Globus pallidus (tissue), 1 donor: Measurements from ENCODE around the gene CNTROB.
"Not testable (repeated sequence)": the region's sequence is repeated elsewhere in the genome, so short reads cannot be mapped to it uniquely, and the experiment has no call there.

Source experiments
- DNase-seq: peaks from one replicate; pipeline ENCODE4 v3.0.0-alpha.2; 2015; ENCODE audit warnings: low spot score

The CNTROB gene

DNA sequence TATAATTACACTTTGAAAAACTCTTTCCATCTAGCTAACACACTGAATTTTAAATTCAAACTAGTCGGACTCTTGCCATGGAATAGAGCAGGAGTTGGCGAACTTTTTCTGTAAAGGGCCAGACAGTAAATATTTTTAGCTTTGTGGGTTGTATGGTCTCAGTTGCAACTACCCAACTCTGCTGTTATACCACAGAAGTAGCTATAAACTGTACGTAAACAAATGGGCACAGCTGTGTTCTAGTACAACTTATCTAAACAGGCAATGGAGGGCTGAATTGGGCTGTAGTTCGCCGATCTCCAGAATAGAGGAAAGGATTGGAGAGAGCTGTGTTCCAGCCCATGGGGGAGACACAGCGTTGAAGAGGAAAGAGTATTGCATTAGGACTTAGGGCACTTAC is 8.7 kb downstream of the CNTROB start:
- no peak for DNase-seq

DNA sequence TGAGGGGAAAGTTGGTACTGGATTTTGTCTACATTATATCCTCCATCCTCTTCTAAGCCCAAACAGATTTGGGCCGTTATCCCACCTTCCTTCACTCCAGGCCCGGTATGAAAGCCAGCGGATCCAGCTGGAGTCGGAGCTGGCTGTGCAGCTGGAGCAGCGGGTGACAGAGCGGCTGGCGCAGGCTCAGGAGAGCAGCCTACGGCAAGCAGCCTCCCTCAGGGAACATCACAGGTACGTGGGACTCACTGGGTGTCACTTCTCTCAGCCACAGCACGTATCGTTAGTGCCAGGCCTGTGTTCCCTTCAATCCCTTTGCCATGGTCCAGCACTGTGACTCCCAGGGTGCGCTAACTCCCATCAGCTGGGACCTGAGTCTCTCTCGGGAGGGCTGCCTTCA is 11.3 kb downstream of the CNTROB start:
- no peak for DNase-seq

DNA sequence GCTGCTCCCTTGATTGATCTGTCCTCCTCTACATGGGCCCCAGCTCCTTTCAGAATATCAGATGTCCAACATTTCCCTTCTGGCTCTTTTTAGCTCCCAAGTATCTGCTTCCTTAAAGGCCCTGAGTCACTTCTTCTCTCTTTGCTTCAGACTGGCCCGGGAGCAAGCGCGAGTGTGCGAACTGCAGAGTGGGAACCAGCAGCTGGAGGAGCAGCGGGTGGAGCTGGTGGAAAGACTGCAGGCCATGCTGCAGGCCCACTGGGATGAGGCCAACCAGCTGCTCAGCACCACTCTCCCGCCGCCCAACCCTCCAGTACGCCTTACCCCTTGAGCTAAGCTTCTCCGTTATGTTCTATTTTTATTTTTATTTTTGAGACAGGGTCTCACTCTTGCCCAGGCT is 12.3 kb downstream of the CNTROB start:
- DNase-seq = no peak

- DNase-seq = no peak
Measured at GRCh38 chr17:7945651-7946050, 13.6 kb downstream of the CNTROB start.

- no peak for DNase-seq
Measured at GRCh38 chr17:7946441-7946840, 14.4 kb downstream of the CNTROB start.

- no peak for DNase-seq
Measured at GRCh38 chr17:7947651-7948050, 15.6 kb downstream of the CNTROB start.

GRCh38 chr17:7950578-7950977 is 18.6 kb downstream of the CNTROB start:
- DNase-seq = no peak

- no peak for DNase-seq
Measured at GRCh38 chr17:7951143-7951792, 19.3 kb downstream of the CNTROB start.

DNA sequence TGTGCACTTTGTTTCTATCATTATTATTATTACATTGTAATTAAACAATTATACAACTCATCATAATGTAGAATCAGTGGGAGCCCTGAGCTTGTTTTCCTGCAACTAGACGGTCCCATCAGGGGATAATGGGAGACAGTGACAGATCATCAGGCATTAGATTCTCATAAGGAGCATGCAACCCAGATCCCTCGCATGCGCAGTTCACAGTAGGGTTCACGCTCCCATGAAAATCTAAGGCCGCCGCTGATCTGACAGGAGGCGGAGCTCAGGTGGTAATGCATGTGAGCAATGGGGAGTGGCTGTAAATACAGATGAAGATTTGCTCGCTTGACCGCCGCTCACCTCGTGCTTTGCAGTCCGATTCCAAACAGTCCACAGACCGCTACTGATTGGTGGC is 21.3 kb downstream of the CNTROB start:
- not testable (repeated sequence) for DNase-seq

- no peak for DNase-seq
Measured at GRCh38 chr17:7955414-7956227, 23.6 kb downstream of the CNTROB start.

DNA sequence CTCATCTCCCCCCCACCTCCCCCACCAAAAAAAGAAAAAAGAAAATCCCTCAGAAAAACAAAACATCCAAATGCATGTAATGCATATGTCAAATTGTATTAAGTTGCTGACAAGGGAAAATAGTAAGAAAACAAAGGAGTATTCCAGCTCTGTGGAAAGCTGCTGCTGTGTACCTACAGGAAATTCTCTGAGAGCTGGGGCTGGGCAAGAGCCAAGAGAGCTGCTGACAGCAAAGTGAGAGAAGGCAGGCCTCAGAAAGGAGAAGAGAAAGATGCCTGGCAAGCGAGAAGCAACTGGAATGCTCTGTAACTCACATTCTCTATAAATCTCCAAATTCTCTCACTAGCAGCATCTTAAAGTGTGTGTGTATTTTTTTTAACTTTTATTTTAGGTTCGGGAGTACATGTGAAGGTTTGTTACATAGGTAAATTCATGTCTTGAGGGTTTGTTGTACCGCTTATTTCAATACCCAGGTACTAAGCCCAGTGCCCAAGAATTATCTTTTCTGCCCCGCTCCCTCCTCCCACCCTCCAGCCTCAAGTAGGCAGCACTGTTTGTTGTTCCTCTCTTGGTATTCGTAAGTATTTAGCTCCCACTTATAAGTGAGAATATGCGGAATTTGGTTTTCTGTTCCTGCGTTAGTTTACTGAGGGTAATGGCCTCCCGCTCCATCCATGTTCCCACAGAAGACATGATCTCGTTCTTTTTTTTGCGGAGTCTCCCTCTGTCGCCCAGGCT is 24.4 kb downstream of the CNTROB start:
- DNase-seq = no peak

GRCh38 chr17:7959503-7960253 is 27.7 kb downstream of the CNTROB start:
- no peak for DNase-seq

- DNase-seq = no peak
Measured at GRCh38 chr17:7961421-7961820, 29.4 kb downstream of the CNTROB start.

DNA sequence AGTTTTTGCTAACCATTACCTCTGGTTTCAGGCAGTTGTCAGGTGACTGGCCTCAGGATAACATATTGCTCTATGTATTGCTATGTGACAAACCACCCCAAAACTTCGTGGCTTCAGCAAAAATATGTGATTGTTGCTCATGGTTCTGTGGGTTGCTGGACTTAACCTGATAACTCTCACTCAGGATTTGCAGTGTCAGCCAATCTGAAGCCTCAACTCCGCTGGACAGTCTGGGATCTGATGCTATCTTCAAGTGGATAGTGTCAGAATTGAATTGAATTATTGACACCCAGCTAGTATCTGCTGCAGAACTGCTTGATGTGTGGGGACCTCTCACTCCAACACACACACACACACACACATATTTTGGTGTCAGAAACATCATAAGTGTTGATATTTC is 35.7 kb downstream of the CNTROB start:
- DNase-seq = no peak

DNA sequence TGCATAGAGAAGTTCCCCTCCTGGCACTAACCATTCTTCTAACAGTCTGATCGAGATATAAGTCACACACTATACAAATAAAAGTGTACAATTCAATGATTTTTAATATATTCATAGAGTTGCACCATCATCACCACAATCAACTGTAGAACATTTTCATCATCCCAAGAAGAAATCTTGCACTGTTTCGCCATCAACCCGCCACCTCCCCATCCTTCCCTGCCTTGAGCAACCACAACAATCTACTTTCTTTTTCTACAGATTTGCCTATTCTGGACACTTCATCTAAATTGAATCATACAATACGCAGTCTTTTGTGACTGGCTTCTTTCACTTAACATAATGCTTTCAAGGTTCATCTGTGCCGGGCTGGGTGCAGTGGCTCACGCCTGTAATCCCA is 37.4 kb downstream of the CNTROB start:
- no peak for DNase-seq

DNA sequence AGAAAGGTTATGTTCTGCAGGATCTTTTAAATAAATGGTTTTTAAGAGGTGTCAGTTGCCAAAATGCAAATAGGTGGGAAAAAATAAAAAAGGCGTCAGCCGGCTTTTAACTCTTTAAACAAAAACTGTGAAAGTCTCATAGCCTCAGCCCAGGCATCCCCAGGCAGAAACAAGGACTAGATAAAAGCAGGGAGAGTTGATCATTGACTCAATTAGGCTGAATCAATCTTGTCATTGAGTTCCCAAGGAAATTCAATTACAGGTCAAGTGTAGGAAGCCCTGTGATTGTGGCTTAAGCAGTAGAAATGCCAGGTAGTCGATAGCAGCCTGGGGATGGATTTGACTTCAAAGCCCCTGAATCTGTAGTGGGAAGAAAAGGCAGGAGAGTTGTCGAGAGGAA is 39.6 kb downstream of the CNTROB start:
- DNase-seq = no peak

DNA sequence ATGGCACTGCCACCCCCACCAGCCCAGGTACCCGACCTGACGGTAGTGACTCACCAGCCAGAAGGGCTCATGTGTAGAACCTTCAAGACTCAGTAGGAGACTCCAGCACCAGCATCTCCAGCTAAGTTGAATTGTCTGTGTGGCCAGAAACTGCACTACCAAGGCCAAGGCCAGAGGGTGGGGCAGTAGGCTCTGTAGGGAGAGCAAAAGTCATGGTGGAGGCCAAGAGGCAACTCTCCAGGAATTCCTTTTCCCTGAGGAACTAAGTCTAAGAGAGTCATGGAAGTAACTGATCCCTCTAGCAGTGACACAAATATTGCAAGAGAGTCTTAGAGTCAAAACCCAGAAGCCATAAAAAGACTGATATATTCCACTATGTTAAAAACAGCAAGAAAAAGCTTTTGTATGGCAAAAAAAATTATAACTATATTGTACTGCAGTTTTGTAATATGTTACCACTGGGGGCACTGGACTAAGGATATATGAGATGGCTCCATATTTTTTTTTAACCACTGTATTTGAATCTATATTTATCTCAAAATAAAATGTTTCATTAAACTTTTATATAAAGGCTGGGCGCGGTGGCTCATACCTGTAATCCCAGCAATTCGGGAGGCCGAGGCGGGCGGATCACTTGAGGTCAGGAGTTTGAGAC is 40.3 kb downstream of the CNTROB start:
- no peak for DNase-seq

GRCh38 chr17:7974638-7975131 is 42.7 kb downstream of the CNTROB start:
- DNase-seq = no peak

GRCh38 chr17:7977039-7977438 is 45.0 kb downstream of the CNTROB start:
- DNase-seq = no peak

DNA sequence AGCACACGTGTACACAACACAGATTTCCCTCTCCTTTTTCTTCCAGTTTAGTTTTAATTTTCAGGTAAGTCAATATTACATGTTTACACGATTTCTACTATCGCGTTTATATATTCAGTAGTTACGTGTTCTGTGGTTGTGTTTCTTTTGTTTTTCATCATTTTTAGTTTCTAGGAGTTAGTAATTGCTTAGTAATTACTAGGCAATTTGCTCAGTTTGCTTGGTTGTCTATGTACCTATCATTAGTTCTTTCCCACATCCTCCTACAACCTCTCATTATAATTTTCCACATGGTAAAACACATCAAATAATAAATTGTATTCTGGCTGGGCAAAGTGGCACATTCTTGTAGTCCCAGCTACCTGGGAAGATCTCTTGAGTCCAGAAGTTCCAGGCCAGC is 45.8 kb downstream of the CNTROB start:
- DNase-seq = no peak

- no peak for DNase-seq
Measured at GRCh38 chr17:7982173-7982572, 50.2 kb downstream of the CNTROB start.

GRCh38 chr17:7982666-7983065 is 50.7 kb downstream of the CNTROB start:
- no peak for DNase-seq
